ENCODE results near the gene ZNF438. TPM values are rescaled to one million over a fixed set of nuclear protein-coding genes. Genes with fewer than 3 reads are reported as not detected.

The ZNF438 gene
- total RNA-seq, 1 experiment from 2014 or later: 2.0 TPM

DNA sequence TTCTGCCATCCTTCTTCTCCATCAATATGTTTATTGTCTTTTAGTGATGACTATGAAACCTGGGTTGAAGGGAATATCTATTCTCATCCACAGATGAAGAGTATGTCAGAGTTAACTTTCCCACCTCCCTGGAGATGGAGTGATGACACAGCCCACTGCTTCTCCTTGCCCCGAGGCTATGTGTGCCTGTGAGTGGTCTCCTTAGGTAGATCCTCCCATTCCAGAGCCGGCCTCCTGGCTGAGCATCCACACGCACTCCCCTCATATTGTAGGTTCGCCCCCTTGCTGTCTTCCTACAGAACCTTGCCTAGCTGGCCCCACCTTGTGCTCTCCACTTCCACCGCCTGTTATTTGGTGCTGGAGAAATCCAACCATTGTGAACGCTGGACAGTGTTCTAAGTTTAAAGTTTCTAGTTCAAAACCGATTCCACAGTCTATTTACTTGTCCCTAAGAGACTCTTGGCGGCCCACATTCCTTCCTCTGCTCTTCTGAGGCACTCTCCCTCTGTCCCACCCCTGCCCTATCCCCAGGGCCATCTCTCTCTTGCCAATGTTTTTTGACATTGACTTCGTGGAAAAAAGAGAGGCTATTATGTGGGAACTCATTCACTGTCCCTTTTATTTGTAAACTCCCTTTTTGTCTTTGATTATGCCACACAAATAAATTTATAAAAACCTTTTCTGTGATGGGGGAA, 168.0 kb downstream of the ZNF438 start:
- ChIA-PET POLR2A (no interaction called here), CTCF (no interaction called here)
- in situ Hi-C loops (cut with HindIII; ENCODE audit: low pct_unique_long_range_greater_than_20kb, low sequenced_read_pairs): no loop called here
- Histone ChIP-seq H3K27ac (ENCODE audit: low read length) (no peak overlapping the region), H3K36me3 (ENCODE audit: control insufficient read depth, insufficient read depth, low read length) (no peaks in the 10 kb centered on the region), H3K27me3 (ENCODE audit: control insufficient read depth, insufficient read depth, low read length) (no peaks in the 10 kb centered on the region), H3K4me1 (ENCODE audit: control insufficient read depth, insufficient read depth, low read length) (no peaks in the 10 kb centered on the region), H3K9me3 (ENCODE audit: control insufficient read depth, insufficient read depth, low read depth, low read length) (no peaks in the 10 kb centered on the region), H3K4me3 (ENCODE audit: low read depth in 2 of 2, low read length in 2 of 2) (no peak overlapping the region)
- TF ChIP-seq, protein P1, sequence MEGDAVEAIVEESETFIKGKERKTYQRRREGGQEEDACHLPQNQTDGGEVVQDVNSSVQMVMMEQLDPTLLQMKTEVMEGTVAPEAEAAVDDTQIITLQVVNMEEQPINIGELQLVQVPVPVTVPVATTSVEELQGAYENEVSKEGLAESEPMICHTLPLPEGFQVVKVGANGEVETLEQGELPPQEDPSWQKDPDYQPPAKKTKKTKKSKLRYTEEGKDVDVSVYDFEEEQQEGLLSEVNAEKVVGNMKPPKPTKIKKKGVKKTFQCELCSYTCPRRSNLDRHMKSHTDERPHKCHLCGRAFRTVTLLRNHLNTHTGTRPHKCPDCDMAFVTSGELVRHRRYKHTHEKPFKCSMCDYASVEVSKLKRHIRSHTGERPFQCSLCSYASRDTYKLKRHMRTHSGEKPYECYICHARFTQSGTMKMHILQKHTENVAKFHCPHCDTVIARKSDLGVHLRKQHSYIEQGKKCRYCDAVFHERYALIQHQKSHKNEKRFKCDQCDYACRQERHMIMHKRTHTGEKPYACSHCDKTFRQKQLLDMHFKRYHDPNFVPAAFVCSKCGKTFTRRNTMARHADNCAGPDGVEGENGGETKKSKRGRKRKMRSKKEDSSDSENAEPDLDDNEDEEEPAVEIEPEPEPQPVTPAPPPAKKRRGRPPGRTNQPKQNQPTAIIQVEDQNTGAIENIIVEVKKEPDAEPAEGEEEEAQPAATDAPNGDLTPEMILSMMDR (IDR thresholded peaks at IDR 0.05): no peak
- TF ChIP-seq, protein P2, sequence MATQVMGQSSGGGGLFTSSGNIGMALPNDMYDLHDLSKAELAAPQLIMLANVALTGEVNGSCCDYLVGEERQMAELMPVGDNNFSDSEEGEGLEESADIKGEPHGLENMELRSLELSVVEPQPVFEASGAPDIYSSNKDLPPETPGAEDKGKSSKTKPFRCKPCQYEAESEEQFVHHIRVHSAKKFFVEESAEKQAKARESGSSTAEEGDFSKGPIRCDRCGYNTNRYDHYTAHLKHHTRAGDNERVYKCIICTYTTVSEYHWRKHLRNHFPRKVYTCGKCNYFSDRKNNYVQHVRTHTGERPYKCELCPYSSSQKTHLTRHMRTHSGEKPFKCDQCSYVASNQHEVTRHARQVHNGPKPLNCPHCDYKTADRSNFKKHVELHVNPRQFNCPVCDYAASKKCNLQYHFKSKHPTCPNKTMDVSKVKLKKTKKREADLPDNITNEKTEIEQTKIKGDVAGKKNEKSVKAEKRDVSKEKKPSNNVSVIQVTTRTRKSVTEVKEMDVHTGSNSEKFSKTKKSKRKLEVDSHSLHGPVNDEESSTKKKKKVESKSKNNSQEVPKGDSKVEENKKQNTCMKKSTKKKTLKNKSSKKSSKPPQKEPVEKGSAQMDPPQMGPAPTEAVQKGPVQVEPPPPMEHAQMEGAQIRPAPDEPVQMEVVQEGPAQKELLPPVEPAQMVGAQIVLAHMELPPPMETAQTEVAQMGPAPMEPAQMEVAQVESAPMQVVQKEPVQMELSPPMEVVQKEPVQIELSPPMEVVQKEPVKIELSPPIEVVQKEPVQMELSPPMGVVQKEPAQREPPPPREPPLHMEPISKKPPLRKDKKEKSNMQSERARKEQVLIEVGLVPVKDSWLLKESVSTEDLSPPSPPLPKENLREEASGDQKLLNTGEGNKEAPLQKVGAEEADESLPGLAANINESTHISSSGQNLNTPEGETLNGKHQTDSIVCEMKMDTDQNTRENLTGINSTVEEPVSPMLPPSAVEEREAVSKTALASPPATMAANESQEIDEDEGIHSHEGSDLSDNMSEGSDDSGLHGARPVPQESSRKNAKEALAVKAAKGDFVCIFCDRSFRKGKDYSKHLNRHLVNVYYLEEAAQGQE (IDR thresholded peaks at IDR 0.05; ENCODE audit: insufficient read depth in 1 of 2, low read depth in 2 of 2, low read length in 1 of 2): no peak
- TF ChIP-seq POLR2AphosphoS5 (IDR thresholded peaks at IDR 0.05; ENCODE audit: low read depth, low read length) (no peak), TCF7L2 (IDR thresholded peaks at IDR 0.05; ENCODE audit: low read depth, low read length) (no peak), SIN3A (IDR thresholded peaks at IDR 0.05; ENCODE audit: borderline replicate concordance, insufficient read depth, low read depth, low read length) (no peak)
- no TSS peak for BruUV-seq (replicated peaks)
- ATAC-seq: no peak
- no peak for DNase-seq (ENCODE audit: low read depth, low spot score)
- intact Hi-C loops (cut with micrococcal nuclease; ENCODE audit: unreplicated experiment): no loop called here

DNA sequence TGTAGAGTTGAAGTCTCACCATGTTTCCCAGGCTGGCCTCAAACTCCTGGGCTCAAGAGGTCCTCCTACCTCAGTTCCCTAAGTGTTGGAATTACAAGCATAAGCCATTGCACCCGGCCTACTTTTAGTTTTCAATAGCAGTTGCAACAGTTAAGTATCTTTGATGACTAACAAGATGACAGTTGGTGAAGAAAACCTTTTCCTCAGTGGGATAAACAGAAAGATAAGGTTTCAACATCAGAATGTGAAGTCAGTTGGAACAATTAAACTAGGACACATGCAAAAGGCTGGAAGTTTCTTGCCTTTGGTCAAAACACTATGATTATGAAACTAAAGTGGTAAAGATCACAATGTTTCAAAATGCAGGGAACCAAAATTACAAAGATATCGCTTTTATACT, 169.2 kb downstream of the ZNF438 start:
- Histone ChIP-seq H3K9me3 (ENCODE audit: control insufficient read depth, insufficient read depth, low read depth, low read length) (no peaks in the 10 kb centered on the region), H3K4me3 (ENCODE audit: low read depth in 2 of 2, low read length in 2 of 2) (no peak overlapping the region), H3K27ac (ENCODE audit: low read length) (no peak overlapping the region), H3K4me1 (ENCODE audit: control insufficient read depth, insufficient read depth, low read length) (no peaks in the 10 kb centered on the region), H3K36me3 (ENCODE audit: control insufficient read depth, insufficient read depth, low read length) (no peaks in the 10 kb centered on the region), H3K27me3 (ENCODE audit: control insufficient read depth, insufficient read depth, low read length) (no peaks in the 10 kb centered on the region)
- in situ Hi-C loops (cut with HindIII; ENCODE audit: low pct_unique_long_range_greater_than_20kb, low sequenced_read_pairs): no loop called here
- DNase-seq (ENCODE audit: low read depth, low spot score) (no peak), ATAC-seq (no peak)
- CTCF ChIA-PET: no interaction called here
- POLR2A ChIA-PET: interaction anchor here (0.6 kb wide), 1 partner anchor 191 kb away, joined by 3 read pairs; no protein-coding TSS in a partner anchor
- TF ChIP-seq, protein P2 (IDR thresholded peaks at IDR 0.05; ENCODE audit: insufficient read depth in 1 of 2, low read depth in 2 of 2, low read length in 1 of 2): no peak
- TF ChIP-seq POLR2AphosphoS5 (IDR thresholded peaks at IDR 0.05; ENCODE audit: low read depth, low read length) (no peak), TCF7L2 (IDR thresholded peaks at IDR 0.05; ENCODE audit: low read depth, low read length) (no peak), SIN3A (IDR thresholded peaks at IDR 0.05; ENCODE audit: borderline replicate concordance, insufficient read depth, low read depth, low read length) (no peak)
- TF ChIP-seq, protein P1 (IDR thresholded peaks at IDR 0.05): no peak
- no TSS peak for BruUV-seq (replicated peaks)
- intact Hi-C loops (cut with micrococcal nuclease; ENCODE audit: unreplicated experiment): no loop called here

Data from Panc1 (cell line).